Eye (tissue), 1 donor: Measurements from ENCODE around the gene INTS15.

ENCODE experiments used
- DNase-seq: peaks from one replicate; pipeline ENCODE4 v3.0.0-alpha.2; 2015

The INTS15 gene

DNA sequence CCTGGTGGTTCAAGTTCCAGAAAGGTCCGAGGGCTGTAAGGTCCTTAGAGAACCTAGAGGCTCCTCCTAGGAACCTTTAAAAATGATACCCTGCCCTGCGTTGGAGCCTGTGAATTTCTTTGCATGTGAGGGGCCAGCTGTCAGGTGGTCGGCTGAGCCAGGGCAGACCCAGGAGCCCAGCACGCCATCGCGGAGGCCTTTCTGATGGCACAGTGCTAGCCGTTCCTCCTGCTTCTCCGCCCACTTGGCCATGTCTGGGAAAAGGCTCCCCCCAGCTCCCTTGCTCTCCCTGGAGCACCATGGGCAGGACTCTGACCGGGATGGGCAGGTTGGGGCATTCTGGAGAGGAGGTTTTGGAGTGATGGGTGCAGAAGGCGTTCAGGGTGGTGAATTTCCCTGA, 54.9 kb downstream of the INTS15 start:
- no peak for DNase-seq

- DNase-seq = no peak
Measured at GRCh38 chr7:6646465-6646864, 56.6 kb downstream of the INTS15 start.

GRCh38 chr7:6647080-6647479, 57.3 kb downstream of the INTS15 start:
- DNase-seq = no peak

- DNase-seq = no peak
Measured at GRCh38 chr7:6647541-6647940, 57.7 kb downstream of the INTS15 start.

- DNase-seq = no peak
Measured at GRCh38 chr7:6648066-6648814, 58.4 kb downstream of the INTS15 start.

- DNase-seq = no peak
Measured at GRCh38 chr7:6648815-6649104, 58.9 kb downstream of the INTS15 start.

DNA sequence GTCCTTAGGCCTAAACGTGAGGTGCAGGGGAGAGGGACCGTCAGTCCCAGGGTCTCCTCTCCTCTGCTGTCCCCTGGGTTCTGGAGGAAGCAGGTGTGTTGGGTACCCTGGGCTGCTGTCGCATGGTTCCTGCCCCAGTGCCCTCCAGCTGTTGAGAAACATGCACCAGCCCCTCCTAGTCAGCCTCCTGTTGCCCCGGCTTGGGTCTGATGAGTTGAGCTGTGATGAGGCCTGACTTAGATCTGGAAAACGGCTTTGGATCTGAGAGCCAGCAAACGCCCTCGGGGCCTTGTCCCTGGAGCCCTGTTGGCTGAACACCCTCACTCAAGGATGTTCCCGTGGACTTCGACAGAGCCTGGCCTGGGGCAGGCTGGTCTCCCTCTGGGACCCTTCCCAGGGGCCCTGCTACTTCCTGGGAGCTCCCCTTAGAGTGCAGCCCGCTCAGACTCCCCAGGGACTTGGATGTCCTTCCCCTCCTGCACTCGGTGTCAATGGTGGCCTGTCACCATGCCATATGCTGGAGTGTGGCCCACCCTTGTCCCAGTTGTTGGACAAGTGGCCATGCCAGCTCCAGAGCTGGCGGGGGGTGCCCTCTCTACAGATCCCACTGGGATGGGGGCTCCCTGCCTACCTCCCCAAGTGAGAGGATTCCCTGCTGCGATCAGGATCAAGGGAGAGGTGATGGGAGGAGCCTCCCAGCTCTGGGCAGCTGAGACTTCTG, 59.6 kb downstream of the INTS15 start:
- DNase-seq = no peak

GRCh38 chr7:6650086-6650485, 60.3 kb downstream of the INTS15 start:
- DNase-seq = no peak

GRCh38 chr7:6650521-6651011, 60.7 kb downstream of the INTS15 start:
- no peak for DNase-seq

DNA sequence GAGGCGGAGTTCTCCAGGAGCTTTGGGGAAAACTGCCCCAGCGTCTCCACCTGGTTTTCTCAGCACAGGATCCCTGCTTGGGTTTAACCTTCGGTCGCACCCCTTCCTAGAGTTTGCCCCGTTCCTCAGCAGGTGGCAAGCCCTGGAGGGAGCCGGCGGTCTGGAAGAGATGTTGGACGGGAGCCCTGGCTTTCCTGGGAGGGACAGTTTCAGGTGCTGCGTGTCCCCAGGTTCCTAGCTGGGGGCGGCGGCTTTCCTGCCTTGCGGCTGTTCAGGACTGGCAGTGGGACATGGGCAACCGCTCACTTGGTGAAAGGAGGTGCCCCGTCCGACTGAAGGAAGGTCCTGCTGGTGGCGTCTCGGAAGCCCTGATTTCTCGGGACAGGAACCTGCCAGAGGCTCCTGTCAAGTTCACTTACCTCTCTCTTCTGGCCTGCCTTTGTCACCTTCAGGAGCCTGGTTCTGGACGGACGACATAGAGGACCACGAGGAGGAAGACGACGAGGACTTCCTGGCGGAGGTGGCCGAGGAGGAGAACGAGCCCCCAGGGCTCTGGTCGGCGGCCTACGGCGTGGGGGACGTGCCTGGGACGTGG, 62.1 kb downstream of the INTS15 start:
- DNase-seq = no peak

DNA sequence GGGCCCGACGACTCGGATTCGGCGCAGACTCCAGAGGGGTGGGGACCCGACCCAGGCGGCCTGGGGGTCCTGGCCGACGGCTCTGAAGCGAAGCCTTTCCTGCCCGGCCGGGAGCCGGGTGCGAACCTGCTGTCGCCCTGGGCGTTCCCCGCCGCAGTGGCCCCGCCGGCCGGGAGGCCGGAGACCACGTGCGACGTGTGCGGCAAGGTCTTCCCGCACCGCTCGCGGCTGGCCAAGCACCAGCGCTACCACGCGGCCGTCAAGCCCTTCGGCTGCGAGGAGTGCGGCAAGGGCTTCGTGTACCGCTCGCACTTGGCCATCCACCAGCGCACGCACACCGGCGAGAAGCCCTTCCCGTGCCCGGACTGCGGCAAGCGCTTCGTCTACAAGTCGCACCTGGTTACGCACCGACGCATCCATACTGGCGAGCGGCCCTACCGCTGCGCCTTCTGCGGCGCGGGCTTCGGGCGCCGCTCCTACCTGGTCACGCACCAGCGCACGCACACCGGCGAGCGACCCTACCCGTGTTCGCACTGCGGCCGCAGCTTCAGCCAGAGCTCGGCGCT, 62.7 kb downstream of the INTS15 start:
- DNase-seq = no peak

DNA sequence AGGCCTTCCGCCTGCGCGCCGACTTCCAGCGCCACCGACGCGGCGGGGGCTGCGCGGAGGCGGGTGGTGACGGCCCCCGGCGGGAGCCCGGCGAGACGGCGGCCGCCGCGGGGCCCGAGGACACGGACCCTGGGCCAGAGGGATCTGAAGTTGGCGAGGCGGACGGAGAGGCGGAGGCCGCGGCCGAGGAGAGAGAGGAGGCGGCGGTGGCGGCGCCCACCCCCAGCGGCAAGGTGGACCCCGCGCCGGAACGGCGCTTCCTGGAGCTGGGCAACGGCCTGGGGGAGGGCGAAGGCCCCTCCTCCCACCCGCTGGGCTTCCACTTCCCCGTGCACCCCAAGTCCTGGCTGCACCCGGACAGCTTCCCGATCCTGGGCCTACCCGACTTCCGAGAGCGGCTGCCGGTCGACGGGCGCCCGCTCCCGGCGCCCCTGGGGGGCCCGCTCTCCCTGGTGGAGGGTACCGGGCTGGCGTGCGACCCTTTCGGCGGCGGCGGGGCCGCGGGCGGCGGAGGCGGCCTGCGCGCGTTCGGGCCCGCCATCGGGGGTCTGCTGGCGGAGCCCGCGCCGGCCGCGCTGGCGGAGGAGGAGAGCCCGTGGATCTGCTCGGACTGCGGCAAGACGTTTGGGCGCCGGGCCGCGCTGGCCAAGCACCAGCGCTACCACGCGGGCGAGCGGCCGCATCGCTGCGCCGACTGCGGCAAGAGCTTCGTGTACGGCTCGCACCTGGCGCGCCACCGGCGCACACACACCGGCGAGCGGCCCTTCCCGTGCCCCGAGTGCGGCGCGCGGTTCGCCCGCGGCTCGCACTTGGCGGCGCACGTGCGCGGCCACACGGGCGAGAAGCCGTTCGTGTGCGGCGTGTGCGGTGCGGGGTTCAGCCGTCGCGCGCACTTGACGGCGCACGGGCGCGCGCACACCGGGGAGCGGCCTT, 63.5 kb downstream of the INTS15 start:
- no peak for DNase-seq

- no peak for DNase-seq
Measured at GRCh38 chr7:6654113-6654841, 64.5 kb downstream of the INTS15 start.

- no peak for DNase-seq
Measured at GRCh38 chr7:6654842-6655610, 65.2 kb downstream of the INTS15 start.

DNA sequence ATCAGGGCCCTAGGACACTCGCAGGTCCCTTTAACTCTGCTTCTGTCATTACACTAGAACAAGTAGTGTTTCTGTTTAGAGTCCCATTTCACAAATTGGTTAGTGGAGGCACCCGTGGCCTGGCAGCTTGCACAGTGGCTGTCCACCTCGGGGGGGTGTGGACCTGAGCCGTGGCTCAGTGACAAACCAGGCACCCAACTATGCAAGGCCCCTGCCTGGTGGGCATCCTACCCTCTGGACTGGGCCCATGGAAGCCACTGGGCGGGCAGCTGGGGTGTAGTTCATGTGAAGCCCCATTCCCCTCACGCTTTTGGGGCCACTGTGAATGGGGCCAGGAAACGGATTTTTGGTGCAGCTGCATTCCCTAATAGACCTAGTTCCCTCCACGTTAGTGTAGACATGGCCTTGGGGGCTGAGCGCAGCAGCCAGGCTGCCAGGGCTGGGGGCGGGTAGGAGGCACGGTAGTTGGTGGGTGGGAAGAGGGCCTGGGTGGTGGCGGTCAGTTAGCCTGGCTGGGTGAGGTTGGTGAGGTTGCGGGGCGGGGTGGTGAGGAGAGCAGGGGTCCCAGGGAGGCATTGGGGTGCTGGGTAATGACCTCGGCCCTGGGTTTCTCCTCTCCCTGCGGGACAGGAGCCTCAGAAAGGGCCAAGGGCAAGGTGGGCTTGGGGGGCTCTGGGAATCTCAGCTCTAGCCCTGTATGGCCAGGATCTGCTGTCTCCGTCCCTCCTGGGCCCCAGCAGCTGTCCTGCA, 66.0 kb downstream of the INTS15 start:
- no peak for DNase-seq

GRCh38 chr7:6656413-6656812, 66.6 kb downstream of the INTS15 start:
- DNase-seq = no peak
